OCI-LY3 (cell line): ENCODE measurements around the gene TMEM209.
"Not testable (repeated sequence)": the region's sequence is repeated elsewhere in the genome, so short reads cannot be mapped to it uniquely, and the experiment has no call there.

Source experiments
- EZH2phosphoT487 ChIP-seq: fragments of 200-600 bp; shearing (Covaris generic); IDR thresholded peaks from 2 replicates; pipeline ENCODE4 v1.6.1; 2018; ENCODE audit warnings: antibody characterized with exemption, mixed run types, low read depth
- TF ChIP-seq, protein P1 (sequence below): fragments of 200-600, 300-600 bp; sonication (generic); IDR thresholded peaks from 2 replicates; pipeline ENCODE4 v1.5.1; 2014; ENCODE audit warnings: antibody characterized with exemption, low read length, low read depth

DNA sequence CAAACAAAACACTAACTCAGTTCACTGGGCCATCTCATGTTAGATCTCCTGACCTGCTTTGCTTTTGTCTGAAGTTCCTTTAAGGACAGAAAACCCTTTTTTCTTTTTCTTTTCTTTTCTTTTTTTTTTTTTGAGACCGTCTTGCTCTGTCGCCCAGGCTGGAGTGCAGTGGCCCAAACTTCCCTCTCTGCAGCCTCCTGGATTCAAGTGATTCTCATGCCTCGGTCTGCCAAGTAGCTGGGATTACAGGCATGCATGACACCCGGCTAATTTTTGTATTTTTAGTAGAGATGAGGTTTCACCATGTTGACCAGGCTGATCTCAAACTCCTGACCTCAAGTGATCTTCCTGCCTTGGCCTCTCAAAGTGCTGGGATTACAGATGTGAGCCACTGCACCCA lies 31.2 kb upstream of the TMEM209 start:
- TF ChIP-seq, protein P1, sequence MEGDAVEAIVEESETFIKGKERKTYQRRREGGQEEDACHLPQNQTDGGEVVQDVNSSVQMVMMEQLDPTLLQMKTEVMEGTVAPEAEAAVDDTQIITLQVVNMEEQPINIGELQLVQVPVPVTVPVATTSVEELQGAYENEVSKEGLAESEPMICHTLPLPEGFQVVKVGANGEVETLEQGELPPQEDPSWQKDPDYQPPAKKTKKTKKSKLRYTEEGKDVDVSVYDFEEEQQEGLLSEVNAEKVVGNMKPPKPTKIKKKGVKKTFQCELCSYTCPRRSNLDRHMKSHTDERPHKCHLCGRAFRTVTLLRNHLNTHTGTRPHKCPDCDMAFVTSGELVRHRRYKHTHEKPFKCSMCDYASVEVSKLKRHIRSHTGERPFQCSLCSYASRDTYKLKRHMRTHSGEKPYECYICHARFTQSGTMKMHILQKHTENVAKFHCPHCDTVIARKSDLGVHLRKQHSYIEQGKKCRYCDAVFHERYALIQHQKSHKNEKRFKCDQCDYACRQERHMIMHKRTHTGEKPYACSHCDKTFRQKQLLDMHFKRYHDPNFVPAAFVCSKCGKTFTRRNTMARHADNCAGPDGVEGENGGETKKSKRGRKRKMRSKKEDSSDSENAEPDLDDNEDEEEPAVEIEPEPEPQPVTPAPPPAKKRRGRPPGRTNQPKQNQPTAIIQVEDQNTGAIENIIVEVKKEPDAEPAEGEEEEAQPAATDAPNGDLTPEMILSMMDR = not testable (repeated sequence)
- TF ChIP-seq EZH2phosphoT487 = not testable (repeated sequence)
